ENCODE results near the gene RABGAP1L. TPM values are rescaled to one million over a fixed set of nuclear protein-coding genes. Genes with fewer than 3 reads are reported as not detected.
"Not testable (repeated sequence)": the region's sequence is repeated elsewhere in the genome, so short reads cannot be mapped to it uniquely, and the experiment has no call there.

Gene RABGAP1L
- total RNA-seq, 2 donors from 2014 or later = 148 to 174 TPM

- Histone ChIP-seq H3K27me3 (no peaks in the 10 kb centered on the region), H3K27ac (no peak overlapping the region), H3K4me3 (no peak overlapping the region), H3K9me3 (peaks cover 3 to 4% of the 10 kb centered on the region in 2 donors), H3K4me1 (no peaks in the 10 kb centered on the region), H3K36me3 (no peaks in the 10 kb centered on the region)
- no peak for TF ChIP-seq CTCF (IDR thresholded peaks at IDR 0.05)
- DNase-seq (ENCODE audit: low spot score) = no peak
These were observed 24.1 kb upstream of the RABGAP1L start for GRCh38 chr1:174135211-174135610.

GRCh38 chr1:174136714-174137113, 22.6 kb upstream of the RABGAP1L start:
- no peak for TF ChIP-seq CTCF (IDR thresholded peaks at IDR 0.05)
- H3K36me3 ChIP-seq = no peaks in the 10 kb centered on the region

GRCh38 chr1:174142836-174143235, 16.5 kb upstream of the RABGAP1L start:
- DNase-seq (ENCODE audit: low spot score) = no peak
- H3K27me3 ChIP-seq = no peaks in the 10 kb centered on the region
- no peak for TF ChIP-seq CTCF (IDR thresholded peaks at IDR 0.05)
- no peaks in the 10 kb centered on the region for H3K9me3 ChIP-seq
- no peak overlapping the region for H3K27ac ChIP-seq
- H3K36me3 ChIP-seq = no peaks in the 10 kb centered on the region
- no peak overlapping the region for H3K4me3 ChIP-seq
- no peaks in the 10 kb centered on the region for H3K4me1 ChIP-seq

More at GRCh38 chr1:174136714-174137113, 22.6 kb upstream of the RABGAP1L start:
- Histone ChIP-seq H3K27me3 (no peaks in the 10 kb centered on the region), H3K27ac (no peak overlapping the region), H3K4me3 (no peak overlapping the region), H3K9me3 (peaks cover 3 to 4% of the 10 kb centered on the region in 2 donors), H3K4me1 (no peaks in the 10 kb centered on the region)
- no peak for DNase-seq (ENCODE audit: low spot score)

GRCh38 chr1:174143727-174144396, 15.5 kb upstream of the RABGAP1L start:
- H3K9me3 ChIP-seq; H3K27me3 ChIP-seq; H3K4me1 ChIP-seq; H3K27ac ChIP-seq; H3K4me3 ChIP-seq; DNase-seq (ENCODE audit: low spot score); H3K36me3 ChIP-seq: not testable (repeated sequence)

- not testable (repeated sequence) for H3K9me3 ChIP-seq; H3K27ac ChIP-seq; H3K36me3 ChIP-seq; DNase-seq (ENCODE audit: low spot score); H3K4me1 ChIP-seq; H3K27me3 ChIP-seq; H3K4me3 ChIP-seq
These were observed 14.9 kb upstream of the RABGAP1L start for GRCh38 chr1:174144397-174144783.

- Histone ChIP-seq H3K36me3 (no peaks in the 10 kb centered on the region), H3K27ac (no peak overlapping the region), H3K4me3 (no peak overlapping the region), H3K9me3 (no peaks in the 10 kb centered on the region), H3K4me1 (no peaks in the 10 kb centered on the region), H3K27me3 (no peaks in the 10 kb centered on the region)
- TF ChIP-seq CTCF (IDR thresholded peaks at IDR 0.05) = no peak
- no peak for DNase-seq (ENCODE audit: low spot score)
These were observed 10.1 kb upstream of the RABGAP1L start for GRCh38 chr1:174149216-174149615.

GRCh38 chr1:174150499-174150898, 8.8 kb upstream of the RABGAP1L start:
- H3K4me3 ChIP-seq = no peak overlapping the region
- no peaks in the 10 kb centered on the region for H3K36me3 ChIP-seq
- no peak overlapping the region for H3K27ac ChIP-seq
- H3K9me3 ChIP-seq = no peaks in the 10 kb centered on the region
- H3K4me1 ChIP-seq = no peaks in the 10 kb centered on the region
- no peak for DNase-seq (ENCODE audit: low spot score)
- no peaks in the 10 kb centered on the region for H3K27me3 ChIP-seq
- no peak for TF ChIP-seq CTCF (IDR thresholded peaks at IDR 0.05)
